K562 (cell line): Measurements from ENCODE around the gene FAM124A.

ENCODE experiments used
- FOXM1 ChIP-seq, 2 experiments: fragments of 450-650 bp in 1 of 2; sonication (generic) in 1 of 2; formaldehyde crosslinking in 1 of 2; IDR thresholded peaks; 2 replicates each; pipeline versions ENCODE4 v1.6.1 to v1.9.0; 2017 to 2022; ENCODE audit warnings: low read depth in 2 of 2, mild to moderate bottlenecking in 2 of 2, missing genetic modification reagents in 1 of 2, moderate library complexity in 1 of 2
- HSF4 ChIP-seq: fragments of 250-450 bp; sonication (Bioruptor Pico); IDR thresholded peaks from 2 replicates; pipeline ENCODE4 v2.1.2; 2022; ENCODE audit warnings: mild to moderate bottlenecking, moderate library complexity, borderline replicate concordance
- KDM4B ChIP-seq, 2 experiments: fragments of 450-650 bp in 1 of 2; sonication (generic) in 1 of 2; IDR thresholded peaks; 2 replicates each; pipeline ENCODE4 v1.6.1; 2016 to 2017; ENCODE audit warnings: borderline replicate concordance in 2 of 2, antibody characterized with exemption in 1 of 2, low read depth in 1 of 2, mild to moderate bottlenecking in 1 of 2
- MAX ChIP-seq: sonication (generic); formaldehyde crosslinking; IDR thresholded peaks from 2 replicates; pipeline ENCODE4 v1.9.0; 2022; ENCODE audit warnings: mild to moderate bottlenecking, missing genetic modification reagents
- MYNN ChIP-seq, 2 experiments: sonication (generic); formaldehyde crosslinking in 1 of 2; IDR thresholded peaks; 2 replicates each; pipeline versions ENCODE4 v1.5.0 to v1.6.1; 2016 to 2020; ENCODE audit warnings: antibody characterized with exemption in 1 of 2, missing genetic modification reagents in 1 of 2
- RFX1 ChIP-seq: fragments of 450-650 bp; IDR thresholded peaks from 2 replicates; pipeline ENCODE4 v1.6.1; 2016; ENCODE audit warnings: mild to moderate bottlenecking, moderate library complexity
- RFX5 ChIP-seq: IDR thresholded peaks from 2 replicates; pipeline ENCODE4 v1.6.1; 2011; ENCODE audit warnings: low read depth, mild to moderate bottlenecking, improper control_type of control experiment, low read length
- ZBTB40 ChIP-seq, 2 experiments: fragments of 450-650 bp in 1 of 2; sonication (generic) in 1 of 2; formaldehyde crosslinking in 1 of 2; IDR thresholded peaks; 2 replicates each; pipeline versions ENCODE4 v1.7.1 to v1.9.0; 2016 to 2022; ENCODE audit warnings: inconsistent platforms in 1 of 2, mild to moderate bottlenecking in 1 of 2, missing genetic modification reagents in 1 of 2
- TF ChIP-seq, protein P1 (sequence below), 3 experiments: IDR thresholded peaks in 2 of 3; conservative IDR thresholded peaks in 1 of 3; 2 replicates each; pipeline ENCODE4 v1.5.1; 2011 to 2012; ENCODE audit warnings: low read length in 3 of 3, mild to moderate bottlenecking in 3 of 3, control low read depth in 2 of 3, improper control_type of control experiment in 1 of 3, inconsistent platforms in 1 of 3, low read depth in 1 of 3, mixed read lengths in 1 of 3, moderate library complexity in 1 of 3; ENCODE audit not compliant: insufficient read depth in 2 of 3
- TF ChIP-seq, protein P2 (sequence below): fragments of 200-400 bp; formaldehyde crosslinking; IDR thresholded peaks from 2 replicates; pipeline ENCODE4 v1.6.1; 2017; ENCODE audit warnings: mild to moderate bottlenecking, low read depth, low read length, moderate library complexity

- TF ChIP-seq MAX (CRISPR knock-in tag) = no peak
- TF ChIP-seq ZBTB40 (IDR thresholded peaks at IDR 0.05) = no peak
- TF ChIP-seq ZBTB40 (CRISPR knock-in tag; IDR thresholded peaks at IDR 0.05) = no peak
- TF ChIP-seq, protein P1, sequence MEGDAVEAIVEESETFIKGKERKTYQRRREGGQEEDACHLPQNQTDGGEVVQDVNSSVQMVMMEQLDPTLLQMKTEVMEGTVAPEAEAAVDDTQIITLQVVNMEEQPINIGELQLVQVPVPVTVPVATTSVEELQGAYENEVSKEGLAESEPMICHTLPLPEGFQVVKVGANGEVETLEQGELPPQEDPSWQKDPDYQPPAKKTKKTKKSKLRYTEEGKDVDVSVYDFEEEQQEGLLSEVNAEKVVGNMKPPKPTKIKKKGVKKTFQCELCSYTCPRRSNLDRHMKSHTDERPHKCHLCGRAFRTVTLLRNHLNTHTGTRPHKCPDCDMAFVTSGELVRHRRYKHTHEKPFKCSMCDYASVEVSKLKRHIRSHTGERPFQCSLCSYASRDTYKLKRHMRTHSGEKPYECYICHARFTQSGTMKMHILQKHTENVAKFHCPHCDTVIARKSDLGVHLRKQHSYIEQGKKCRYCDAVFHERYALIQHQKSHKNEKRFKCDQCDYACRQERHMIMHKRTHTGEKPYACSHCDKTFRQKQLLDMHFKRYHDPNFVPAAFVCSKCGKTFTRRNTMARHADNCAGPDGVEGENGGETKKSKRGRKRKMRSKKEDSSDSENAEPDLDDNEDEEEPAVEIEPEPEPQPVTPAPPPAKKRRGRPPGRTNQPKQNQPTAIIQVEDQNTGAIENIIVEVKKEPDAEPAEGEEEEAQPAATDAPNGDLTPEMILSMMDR (IDR thresholded peaks at IDR 0.05 in 2 of 3, conservative IDR thresholded peaks at IDR 0.05 in 1 of 3; ENCODE audit: insufficient read depth in 2 of 3, low read depth in 1 of 3, low read length in 3 of 3) = no peak
- TF ChIP-seq, protein P2, sequence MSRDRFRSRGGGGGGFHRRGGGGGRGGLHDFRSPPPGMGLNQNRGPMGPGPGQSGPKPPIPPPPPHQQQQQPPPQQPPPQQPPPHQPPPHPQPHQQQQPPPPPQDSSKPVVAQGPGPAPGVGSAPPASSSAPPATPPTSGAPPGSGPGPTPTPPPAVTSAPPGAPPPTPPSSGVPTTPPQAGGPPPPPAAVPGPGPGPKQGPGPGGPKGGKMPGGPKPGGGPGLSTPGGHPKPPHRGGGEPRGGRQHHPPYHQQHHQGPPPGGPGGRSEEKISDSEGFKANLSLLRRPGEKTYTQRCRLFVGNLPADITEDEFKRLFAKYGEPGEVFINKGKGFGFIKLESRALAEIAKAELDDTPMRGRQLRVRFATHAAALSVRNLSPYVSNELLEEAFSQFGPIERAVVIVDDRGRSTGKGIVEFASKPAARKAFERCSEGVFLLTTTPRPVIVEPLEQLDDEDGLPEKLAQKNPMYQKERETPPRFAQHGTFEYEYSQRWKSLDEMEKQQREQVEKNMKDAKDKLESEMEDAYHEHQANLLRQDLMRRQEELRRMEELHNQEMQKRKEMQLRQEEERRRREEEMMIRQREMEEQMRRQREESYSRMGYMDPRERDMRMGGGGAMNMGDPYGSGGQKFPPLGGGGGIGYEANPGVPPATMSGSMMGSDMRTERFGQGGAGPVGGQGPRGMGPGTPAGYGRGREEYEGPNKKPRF = no peak
- no peak for TF ChIP-seq RFX1
- no peak for TF ChIP-seq MYNN (IDR thresholded peaks at IDR 0.05)
- no peak for TF ChIP-seq MYNN (CRISPR knock-in tag; IDR thresholded peaks at IDR 0.05)
- no peak for TF ChIP-seq FOXM1 (IDR thresholded peaks at IDR 0.05; ENCODE audit: low read depth)
- no peak for TF ChIP-seq FOXM1 (CRISPR knock-in tag; IDR thresholded peaks at IDR 0.05; ENCODE audit: low read depth)
- TF ChIP-seq KDM4B (IDR thresholded peaks at IDR 0.05; ENCODE audit: borderline replicate concordance in 2 of 2, low read depth in 1 of 2) = no peak
- TF ChIP-seq HSF4 = no peak
- TF ChIP-seq RFX5 = no peak
Measured at GRCh38 chr13:51251480-51251879, 29.3 kb downstream of the FAM124A start.
